HUES48 (cell line): ENCODE measurements around the gene BRF1.

Source experiments
- H3K27ac ChIP-seq: one replicate; pipeline ENCODE4 v1.7.0; 2013; ENCODE audit warnings: low read depth, low read length, inconsistent platforms
- H3K27me3 ChIP-seq: 2 replicates; pipeline ENCODE4 v1.6.1; 2013; ENCODE audit warnings: mild to moderate bottlenecking, low read length; ENCODE audit not compliant: control insufficient read depth, insufficient read depth
- H3K36me3 ChIP-seq: 2 replicates; pipeline ENCODE4 v1.6.1; 2013; ENCODE audit warnings: low read length; ENCODE audit not compliant: control insufficient read depth, insufficient read depth
- H3K4me1 ChIP-seq: 2 replicates; pipeline ENCODE4 v1.6.1; 2013; ENCODE audit warnings: mild to moderate bottlenecking, low read length; ENCODE audit not compliant: control insufficient read depth, insufficient read depth
- H3K4me3 ChIP-seq: 2 replicates; pipeline ENCODE4 v1.5.1; 2013; ENCODE audit warnings: mild to moderate bottlenecking, low read depth, low read length
- H3K9ac ChIP-seq: 2 replicates; pipeline ENCODE4 v1.6.1; 2013; ENCODE audit warnings: mild to moderate bottlenecking, low read depth, low read length, moderate library complexity
- H3K9me3 ChIP-seq: 2 replicates; pipeline ENCODE4 v1.6.1; 2013; ENCODE audit warnings: low read length; ENCODE audit not compliant: control insufficient read depth, insufficient read depth

The BRF1 gene

DNA sequence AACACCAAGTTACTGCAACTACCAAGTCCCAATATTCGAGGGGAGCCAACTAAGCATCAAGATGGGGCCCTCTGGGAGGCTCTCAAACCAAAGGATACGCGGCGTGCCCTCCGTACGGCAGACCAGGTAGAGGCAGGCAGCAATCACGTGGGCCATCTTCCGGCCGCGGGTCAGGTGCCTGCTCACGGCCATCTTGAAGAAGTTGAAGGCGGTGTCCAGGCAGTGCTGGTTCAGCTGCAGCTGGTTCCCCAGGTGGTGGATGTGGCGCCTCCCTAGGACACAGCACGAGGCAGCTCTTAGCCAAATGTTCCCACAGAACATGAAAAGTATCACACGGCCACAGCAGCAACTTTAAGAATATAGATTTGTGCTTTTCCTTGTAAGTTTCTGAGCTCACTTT lies 28.2 kb downstream of the BRF1 start:
- H3K4me3 ChIP-seq, result no peak overlapping the region
- H3K27ac ChIP-seq, result no peak overlapping the region
- no peaks in the 10 kb centered on the region for H3K9me3 ChIP-seq
- H3K36me3 ChIP-seq, result no peaks in the 10 kb centered on the region
- no peak overlapping the region for H3K9ac ChIP-seq
- no peaks in the 10 kb centered on the region for H3K27me3 ChIP-seq
- H3K4me1 ChIP-seq, result no peaks in the 10 kb centered on the region

DNA sequence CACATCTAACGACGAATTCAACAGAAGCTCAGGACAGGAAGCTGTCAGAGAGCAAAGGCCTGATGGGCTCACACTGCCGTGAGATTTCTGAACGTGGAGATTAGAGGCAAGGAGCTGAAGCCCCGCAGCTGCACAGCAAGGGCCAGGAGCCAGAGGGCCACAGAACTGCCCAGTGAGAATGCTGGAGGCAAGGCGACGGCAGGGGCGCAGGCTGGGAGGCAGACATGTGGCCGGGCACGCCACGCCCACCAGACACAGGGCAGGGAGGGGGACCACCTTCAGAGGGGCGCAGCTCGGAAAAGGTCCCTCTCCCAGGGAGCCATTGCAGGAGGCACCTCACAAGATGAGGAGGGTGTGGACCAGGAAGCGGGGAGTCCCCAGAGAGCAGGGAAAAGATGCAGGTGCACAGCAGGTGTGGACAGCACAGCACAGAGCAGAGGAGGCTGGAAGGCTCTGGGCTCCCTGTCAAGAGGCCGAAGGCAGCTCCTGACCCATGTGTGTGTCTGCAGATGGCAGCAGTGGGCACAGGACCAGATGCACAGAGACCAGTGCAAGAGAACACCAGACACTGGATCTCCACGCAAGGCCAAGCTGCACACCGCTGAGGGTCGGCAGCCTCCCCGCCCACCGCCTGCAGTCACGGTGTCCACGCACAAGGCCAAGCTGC lies 29.4 kb downstream of the BRF1 start:
- Histone ChIP-seq H3K4me1 (no peaks in the 10 kb centered on the region), H3K27ac (no peak overlapping the region), H3K9ac (no peak overlapping the region), H3K27me3 (no peaks in the 10 kb centered on the region), H3K4me3 (no peak overlapping the region), H3K36me3 (no peaks in the 10 kb centered on the region), H3K9me3 (no peaks in the 10 kb centered on the region)

DNA sequence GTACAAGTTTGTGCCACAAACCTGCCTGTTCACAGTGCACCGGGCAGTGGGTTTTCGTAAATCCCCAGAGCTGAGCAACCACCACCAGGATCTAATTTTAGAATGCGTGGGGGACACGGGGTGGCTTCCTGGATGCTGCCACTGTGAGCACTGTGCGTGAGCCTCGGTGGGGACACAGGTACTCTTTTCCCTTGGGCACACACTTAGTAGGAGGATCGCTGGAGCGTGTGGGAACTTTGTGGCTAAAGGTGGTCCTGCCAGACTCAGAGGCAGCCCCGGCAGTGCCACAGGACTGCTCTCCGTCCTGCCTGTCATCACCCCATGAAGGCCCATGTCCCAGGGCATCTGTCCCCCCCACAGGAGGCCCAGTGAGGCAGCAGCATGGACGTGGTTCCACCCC lies 31.4 kb downstream of the BRF1 start:
- no peaks in the 10 kb centered on the region for H3K27me3 ChIP-seq
- no peaks in the 10 kb centered on the region for H3K9me3 ChIP-seq
- H3K27ac ChIP-seq, result no peak overlapping the region
- no peak overlapping the region for H3K4me3 ChIP-seq
- H3K9ac ChIP-seq, result no peak overlapping the region
- H3K36me3 ChIP-seq, result no peaks in the 10 kb centered on the region
- H3K4me1 ChIP-seq, result no peaks in the 10 kb centered on the region

DNA sequence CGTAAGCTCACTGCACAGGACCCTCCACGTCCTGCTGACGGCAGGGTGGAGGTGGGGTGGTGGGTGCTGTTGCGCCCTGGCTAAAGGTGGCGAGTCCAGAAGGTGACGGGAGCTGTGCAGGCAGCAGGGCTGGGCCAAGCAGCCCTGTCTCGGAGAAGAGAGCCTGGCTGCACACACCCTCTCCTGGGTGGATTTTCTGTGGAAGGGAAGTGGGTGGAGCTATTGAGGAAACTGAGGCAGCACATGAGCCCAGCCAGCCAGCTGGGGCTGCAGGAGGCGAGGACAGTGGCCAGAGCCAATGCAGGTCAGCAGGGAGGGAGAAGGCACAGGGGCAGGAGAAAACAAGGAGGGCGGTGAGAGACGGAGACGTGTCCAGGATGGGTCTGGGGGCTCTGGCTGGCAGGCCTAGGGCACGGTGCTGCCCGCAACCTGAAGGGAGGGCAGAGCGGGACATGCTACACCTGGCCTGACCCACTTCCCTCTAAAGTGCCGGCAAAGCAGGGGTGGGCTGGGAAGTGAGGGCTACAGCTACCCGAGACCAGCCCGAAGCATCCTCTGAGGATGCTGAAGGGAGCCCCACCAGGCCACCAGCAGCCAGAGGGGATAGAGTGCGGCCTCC lies 32.0 kb downstream of the BRF1 start:
- Histone ChIP-seq H3K4me3 (no peak overlapping the region), H3K36me3 (no peaks in the 10 kb centered on the region), H3K9ac (no peak overlapping the region), H3K9me3 (no peaks in the 10 kb centered on the region), H3K4me1 (no peaks in the 10 kb centered on the region), H3K27ac (no peak overlapping the region), H3K27me3 (no peaks in the 10 kb centered on the region)

DNA sequence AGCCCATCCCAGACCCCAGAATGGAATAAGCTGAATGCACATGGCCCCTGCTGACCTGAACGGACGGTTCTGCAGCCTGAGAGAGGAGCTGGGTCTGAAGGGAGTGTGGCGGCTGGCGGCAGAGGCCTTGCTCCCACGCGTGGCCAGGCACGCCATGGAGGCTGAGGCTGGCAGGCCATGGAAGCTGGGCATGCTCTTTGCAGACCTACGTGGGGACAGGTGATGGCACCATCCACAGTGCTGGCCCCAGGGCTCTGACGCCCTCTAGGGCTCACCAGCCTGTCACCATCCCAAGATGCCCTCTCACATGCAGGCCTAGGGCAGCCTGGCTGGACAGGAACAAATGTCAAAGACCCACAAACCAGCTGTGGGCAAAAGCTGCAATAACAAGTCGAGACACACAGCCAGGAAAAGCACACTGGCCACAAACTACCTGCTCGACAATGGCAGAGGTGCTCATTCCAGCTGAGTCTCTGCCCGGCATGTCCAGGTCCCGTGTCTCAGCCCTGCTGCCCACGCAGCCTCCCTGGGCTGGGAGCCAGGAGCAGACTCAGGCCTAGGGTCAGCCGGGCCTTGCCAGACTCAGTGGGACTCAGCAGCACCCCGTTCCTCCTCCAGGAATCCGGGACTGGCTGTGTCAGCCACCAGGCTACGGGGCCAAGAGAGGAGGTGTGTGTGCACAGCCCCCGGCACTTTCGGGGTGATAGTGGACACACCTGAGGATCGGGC lies 32.8 kb downstream of the BRF1 start:
- H3K4me1 ChIP-seq, result no peaks in the 10 kb centered on the region
- H3K4me3 ChIP-seq, result no peak overlapping the region
- H3K27ac ChIP-seq, result no peak overlapping the region
- no peaks in the 10 kb centered on the region for H3K9me3 ChIP-seq
- H3K9ac ChIP-seq, result no peak overlapping the region
- H3K27me3 ChIP-seq, result no peaks in the 10 kb centered on the region
- H3K36me3 ChIP-seq, result no peaks in the 10 kb centered on the region

DNA sequence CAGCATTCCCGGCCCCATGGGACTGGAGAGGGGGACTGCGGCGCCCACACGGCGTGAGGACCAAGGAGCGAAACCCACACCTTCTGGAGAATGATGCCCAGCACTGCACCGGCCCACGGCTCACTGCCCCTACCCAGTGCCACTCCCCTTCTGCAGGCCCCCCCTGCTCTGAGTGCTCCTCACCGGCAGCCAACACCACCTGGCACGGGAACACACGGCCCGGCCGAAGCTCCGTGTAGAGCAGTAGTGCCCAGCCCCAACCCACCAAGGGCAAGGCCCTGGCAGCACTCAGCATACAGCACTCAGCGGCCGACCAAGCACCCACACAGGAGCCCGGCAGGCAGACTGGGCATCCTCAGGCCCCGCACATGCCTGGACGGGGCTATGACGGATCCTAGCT lies 39.0 kb downstream of the BRF1 start:
- no peak overlapping the region for H3K4me3 ChIP-seq
- H3K9ac ChIP-seq, result no peak overlapping the region
- H3K36me3 ChIP-seq, result no peaks in the 10 kb centered on the region
- no peaks in the 10 kb centered on the region for H3K27me3 ChIP-seq
- no peak overlapping the region for H3K27ac ChIP-seq
- H3K9me3 ChIP-seq, result no peaks in the 10 kb centered on the region
- H3K4me1 ChIP-seq, result no peaks in the 10 kb centered on the region

DNA sequence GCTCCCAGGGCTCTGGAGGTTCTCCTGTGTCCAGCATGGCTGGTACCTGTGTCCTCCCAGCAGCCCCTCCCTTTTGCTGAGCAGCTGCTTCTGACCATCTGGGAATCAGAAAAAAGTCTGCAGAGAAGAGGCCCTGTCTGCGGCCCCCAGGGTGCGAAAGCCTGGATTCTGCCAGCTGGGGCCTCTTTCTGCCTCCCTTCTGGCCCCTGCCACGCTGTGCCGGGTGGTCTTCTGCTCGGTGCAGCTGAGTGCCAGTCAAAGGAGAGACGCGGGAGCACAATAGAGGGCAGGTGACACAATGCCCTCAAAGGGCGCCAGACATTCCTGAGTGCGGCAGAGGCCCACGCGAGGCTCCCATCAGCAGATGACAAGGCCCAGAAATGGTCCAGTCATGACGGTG lies 39.8 kb downstream of the BRF1 start:
- no peak overlapping the region for H3K27ac ChIP-seq
- H3K27me3 ChIP-seq, result no peaks in the 10 kb centered on the region
- no peak overlapping the region for H3K9ac ChIP-seq
- no peaks in the 10 kb centered on the region for H3K4me1 ChIP-seq
- no peaks in the 10 kb centered on the region for H3K9me3 ChIP-seq
- no peak overlapping the region for H3K4me3 ChIP-seq
- no peaks in the 10 kb centered on the region for H3K36me3 ChIP-seq

DNA sequence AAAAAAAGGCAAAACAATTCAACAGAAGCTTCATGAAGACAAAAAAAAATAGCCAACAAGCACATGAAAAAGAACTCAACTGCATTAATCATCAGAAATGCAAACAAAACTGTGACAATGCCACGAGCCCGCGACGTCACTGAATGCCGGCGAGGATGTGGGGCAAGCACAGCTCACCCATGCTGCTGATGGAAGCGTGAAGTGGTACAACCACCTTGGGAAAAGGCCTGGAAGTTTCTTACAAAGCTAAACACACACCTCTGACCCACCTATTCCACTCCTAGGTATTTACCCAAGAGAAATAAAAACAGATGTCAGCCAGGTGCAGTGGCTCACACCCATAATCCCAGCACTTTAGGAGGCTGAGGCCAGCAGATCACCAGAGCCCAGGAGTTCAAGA lies 42.0 kb downstream of the BRF1 start:
- H3K27ac ChIP-seq, result no peak overlapping the region
- H3K36me3 ChIP-seq, result no peaks in the 10 kb centered on the region
- no peak overlapping the region for H3K4me3 ChIP-seq
- H3K4me1 ChIP-seq, result no peaks in the 10 kb centered on the region
- no peaks in the 10 kb centered on the region for H3K9me3 ChIP-seq
- no peaks in the 10 kb centered on the region for H3K27me3 ChIP-seq
- no peak overlapping the region for H3K9ac ChIP-seq

DNA sequence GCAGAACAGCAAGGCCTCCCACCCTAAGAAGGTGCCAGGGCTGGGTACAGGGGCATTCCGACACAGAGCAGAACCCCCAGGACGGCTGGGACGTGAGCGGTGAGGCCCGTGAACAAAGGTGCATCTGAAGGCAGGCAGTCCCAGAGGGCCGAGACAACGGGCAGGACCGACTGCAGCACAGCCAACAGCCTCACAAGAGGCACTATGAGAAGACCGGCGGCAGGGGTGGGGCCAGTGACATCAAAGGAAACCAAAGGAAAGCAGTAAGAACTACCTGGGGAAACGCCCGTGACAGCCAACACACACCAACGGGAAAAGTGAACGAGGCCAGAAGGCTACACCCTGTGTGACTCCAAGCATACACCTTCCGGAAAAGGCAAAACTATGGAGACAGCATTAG lies 43.3 kb downstream of the BRF1 start:
- H3K4me1 ChIP-seq, result no peaks in the 10 kb centered on the region
- no peak overlapping the region for H3K9ac ChIP-seq
- no peaks in the 10 kb centered on the region for H3K36me3 ChIP-seq
- H3K27ac ChIP-seq, result no peak overlapping the region
- H3K27me3 ChIP-seq, result no peaks in the 10 kb centered on the region
- no peaks in the 10 kb centered on the region for H3K9me3 ChIP-seq
- H3K4me3 ChIP-seq, result no peak overlapping the region

DNA sequence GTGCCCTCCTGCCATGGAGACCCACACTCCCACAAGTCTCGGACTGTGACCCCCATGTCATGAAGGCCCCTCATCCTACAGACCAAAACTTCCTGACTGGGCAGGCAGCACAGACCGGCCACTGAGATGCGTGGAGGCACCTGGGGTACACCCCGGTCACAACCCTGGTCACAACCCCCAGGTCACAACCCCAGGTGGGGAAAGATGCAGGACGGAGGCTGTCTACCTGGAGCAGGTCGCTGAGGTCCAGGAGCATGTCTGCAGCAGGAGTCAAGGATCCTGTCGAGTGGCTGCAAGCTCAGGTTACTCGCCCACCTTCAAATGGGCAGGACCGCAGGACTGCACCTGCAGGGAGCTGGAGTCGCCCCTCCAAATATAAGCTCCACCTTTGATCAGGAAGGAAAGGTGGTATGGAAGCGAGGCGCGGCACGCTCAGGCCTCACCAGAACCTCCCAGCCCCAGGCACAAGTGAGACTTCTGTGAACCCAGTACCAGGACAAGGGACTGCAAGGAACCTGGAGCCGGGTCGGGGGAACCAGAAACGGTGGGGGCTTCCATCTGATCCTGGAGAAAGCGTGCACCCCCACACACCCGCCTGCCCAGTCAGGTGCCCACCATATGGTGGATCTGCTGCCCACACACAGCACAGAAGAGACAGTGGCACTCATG lies 44.4 kb downstream of the BRF1 start:
- no peaks in the 10 kb centered on the region for H3K4me1 ChIP-seq
- H3K27ac ChIP-seq, result no peak overlapping the region
- no peak overlapping the region for H3K4me3 ChIP-seq
- no peaks in the 10 kb centered on the region for H3K9me3 ChIP-seq
- no peak overlapping the region for H3K9ac ChIP-seq
- H3K27me3 ChIP-seq, result no peaks in the 10 kb centered on the region
- peaks cover 6% of the 10 kb centered on the region; the same call in 1 of the 2 replicates for H3K36me3 ChIP-seq

DNA sequence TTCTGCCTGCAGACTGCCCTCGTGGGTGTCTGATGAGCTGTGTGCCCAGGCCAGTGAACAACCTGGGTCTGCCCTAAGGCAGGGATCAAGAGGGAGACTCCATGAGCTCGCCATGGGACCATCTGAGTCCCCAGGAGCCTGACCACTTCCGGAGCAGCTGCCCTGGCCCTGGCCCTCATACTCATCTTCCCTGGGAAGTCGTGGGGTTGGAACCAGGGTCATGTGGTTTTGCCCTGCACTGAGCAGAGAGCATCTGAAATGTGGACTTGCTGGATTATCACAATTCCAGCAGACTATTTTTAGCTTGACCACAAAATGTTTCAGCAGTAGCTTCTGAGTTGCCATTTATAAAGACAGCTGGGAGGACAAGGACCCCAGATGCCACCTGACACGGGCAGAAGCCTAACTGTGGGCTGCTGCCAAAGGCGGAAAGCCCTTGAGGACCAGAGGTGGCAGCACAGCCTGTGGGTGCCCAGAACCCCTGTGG lies 45.7 kb downstream of the BRF1 start:
- Histone ChIP-seq H3K4me1 (no peaks in the 10 kb centered on the region), H3K4me3 (no peak overlapping the region), H3K27ac (no peak overlapping the region), H3K36me3 (peaks cover 16% of the 10 kb centered on the region; the same call in 1 of the 2 replicates), H3K9ac (no peak overlapping the region), H3K9me3 (no peaks in the 10 kb centered on the region), H3K27me3 (no peaks in the 10 kb centered on the region)
